ENCODE results near the gene SELENOI. TPM values are rescaled to one million over a fixed set of nuclear protein-coding genes. Genes with fewer than 3 reads are reported as not detected.
A peak's percentile ranks its signal among the peaks of the same experiment; 100 is the strongest.
"Not testable (repeated sequence)": the region's sequence is repeated elsewhere in the genome, so short reads cannot be mapped to it uniquely, and the experiment has no call there.

The SELENOI gene
- total and polyA plus RNA-seq, 2 experiments from 2014 or later, result 8.4 to 67.8 TPM

DNA sequence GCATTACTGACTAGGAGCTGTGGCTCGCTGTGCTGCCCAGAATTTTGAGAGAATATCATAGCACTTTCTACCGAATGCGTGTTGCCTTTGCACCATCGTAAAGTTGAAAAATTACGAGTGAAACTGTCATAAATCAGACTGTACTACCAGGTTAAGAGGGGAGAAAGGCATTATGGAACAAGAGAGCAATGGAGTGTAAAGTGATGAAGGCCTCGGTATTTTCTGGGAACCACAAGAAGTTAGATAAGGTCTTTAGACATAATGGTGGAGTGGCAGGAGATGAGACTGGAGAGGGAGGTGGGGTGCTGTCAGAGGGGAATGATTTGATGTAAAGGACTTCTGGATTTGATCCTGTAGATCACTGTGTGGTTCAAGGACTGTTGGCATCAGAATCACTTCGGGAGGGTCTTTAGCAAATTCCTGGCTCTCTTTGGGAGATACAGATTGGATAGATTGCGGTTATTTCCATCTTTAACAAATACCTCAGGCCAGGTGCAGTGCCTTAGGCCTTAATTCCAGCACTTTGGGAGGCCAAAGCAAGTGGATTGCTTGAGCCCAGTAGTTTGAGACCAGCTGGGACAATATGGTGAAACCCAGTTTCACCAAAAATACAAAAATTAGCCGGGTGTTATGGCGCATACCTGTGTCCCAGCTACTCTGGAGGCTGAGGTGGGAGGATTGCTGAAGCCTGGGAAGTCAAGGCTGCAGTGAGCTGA is 5.6 kb downstream of the SELENOI start (continued):
- TF ChIP-seq, protein P1, sequence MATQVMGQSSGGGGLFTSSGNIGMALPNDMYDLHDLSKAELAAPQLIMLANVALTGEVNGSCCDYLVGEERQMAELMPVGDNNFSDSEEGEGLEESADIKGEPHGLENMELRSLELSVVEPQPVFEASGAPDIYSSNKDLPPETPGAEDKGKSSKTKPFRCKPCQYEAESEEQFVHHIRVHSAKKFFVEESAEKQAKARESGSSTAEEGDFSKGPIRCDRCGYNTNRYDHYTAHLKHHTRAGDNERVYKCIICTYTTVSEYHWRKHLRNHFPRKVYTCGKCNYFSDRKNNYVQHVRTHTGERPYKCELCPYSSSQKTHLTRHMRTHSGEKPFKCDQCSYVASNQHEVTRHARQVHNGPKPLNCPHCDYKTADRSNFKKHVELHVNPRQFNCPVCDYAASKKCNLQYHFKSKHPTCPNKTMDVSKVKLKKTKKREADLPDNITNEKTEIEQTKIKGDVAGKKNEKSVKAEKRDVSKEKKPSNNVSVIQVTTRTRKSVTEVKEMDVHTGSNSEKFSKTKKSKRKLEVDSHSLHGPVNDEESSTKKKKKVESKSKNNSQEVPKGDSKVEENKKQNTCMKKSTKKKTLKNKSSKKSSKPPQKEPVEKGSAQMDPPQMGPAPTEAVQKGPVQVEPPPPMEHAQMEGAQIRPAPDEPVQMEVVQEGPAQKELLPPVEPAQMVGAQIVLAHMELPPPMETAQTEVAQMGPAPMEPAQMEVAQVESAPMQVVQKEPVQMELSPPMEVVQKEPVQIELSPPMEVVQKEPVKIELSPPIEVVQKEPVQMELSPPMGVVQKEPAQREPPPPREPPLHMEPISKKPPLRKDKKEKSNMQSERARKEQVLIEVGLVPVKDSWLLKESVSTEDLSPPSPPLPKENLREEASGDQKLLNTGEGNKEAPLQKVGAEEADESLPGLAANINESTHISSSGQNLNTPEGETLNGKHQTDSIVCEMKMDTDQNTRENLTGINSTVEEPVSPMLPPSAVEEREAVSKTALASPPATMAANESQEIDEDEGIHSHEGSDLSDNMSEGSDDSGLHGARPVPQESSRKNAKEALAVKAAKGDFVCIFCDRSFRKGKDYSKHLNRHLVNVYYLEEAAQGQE (IDR thresholded peaks at IDR 0.05; ENCODE audit: unreplicated experiment), result no peak

DNA sequence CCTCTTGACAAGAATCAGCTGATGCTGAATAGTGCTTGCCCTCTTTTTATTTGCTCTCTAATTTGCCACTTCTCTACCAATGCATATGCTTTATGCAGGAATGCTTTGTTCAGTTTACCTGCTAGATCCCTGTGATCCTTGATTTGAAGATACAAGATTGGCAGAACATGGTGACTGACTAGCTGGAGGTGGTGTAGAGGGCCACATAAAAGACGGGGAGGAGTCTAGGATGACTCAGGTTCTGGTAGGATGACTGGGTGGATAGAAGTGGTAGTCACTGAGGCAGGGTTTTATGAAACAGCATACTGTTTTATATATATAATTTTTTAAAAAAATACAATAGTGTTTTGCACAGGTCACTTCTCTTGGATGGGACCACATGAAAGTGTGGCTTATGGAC is 6.9 kb downstream of the SELENOI start:
- no peak for TF ChIP-seq ZNF331 (CRISPR knock-in tag; IDR thresholded peaks at IDR 0.05; ENCODE audit: low read depth)
- TF ChIP-seq, protein P2, sequence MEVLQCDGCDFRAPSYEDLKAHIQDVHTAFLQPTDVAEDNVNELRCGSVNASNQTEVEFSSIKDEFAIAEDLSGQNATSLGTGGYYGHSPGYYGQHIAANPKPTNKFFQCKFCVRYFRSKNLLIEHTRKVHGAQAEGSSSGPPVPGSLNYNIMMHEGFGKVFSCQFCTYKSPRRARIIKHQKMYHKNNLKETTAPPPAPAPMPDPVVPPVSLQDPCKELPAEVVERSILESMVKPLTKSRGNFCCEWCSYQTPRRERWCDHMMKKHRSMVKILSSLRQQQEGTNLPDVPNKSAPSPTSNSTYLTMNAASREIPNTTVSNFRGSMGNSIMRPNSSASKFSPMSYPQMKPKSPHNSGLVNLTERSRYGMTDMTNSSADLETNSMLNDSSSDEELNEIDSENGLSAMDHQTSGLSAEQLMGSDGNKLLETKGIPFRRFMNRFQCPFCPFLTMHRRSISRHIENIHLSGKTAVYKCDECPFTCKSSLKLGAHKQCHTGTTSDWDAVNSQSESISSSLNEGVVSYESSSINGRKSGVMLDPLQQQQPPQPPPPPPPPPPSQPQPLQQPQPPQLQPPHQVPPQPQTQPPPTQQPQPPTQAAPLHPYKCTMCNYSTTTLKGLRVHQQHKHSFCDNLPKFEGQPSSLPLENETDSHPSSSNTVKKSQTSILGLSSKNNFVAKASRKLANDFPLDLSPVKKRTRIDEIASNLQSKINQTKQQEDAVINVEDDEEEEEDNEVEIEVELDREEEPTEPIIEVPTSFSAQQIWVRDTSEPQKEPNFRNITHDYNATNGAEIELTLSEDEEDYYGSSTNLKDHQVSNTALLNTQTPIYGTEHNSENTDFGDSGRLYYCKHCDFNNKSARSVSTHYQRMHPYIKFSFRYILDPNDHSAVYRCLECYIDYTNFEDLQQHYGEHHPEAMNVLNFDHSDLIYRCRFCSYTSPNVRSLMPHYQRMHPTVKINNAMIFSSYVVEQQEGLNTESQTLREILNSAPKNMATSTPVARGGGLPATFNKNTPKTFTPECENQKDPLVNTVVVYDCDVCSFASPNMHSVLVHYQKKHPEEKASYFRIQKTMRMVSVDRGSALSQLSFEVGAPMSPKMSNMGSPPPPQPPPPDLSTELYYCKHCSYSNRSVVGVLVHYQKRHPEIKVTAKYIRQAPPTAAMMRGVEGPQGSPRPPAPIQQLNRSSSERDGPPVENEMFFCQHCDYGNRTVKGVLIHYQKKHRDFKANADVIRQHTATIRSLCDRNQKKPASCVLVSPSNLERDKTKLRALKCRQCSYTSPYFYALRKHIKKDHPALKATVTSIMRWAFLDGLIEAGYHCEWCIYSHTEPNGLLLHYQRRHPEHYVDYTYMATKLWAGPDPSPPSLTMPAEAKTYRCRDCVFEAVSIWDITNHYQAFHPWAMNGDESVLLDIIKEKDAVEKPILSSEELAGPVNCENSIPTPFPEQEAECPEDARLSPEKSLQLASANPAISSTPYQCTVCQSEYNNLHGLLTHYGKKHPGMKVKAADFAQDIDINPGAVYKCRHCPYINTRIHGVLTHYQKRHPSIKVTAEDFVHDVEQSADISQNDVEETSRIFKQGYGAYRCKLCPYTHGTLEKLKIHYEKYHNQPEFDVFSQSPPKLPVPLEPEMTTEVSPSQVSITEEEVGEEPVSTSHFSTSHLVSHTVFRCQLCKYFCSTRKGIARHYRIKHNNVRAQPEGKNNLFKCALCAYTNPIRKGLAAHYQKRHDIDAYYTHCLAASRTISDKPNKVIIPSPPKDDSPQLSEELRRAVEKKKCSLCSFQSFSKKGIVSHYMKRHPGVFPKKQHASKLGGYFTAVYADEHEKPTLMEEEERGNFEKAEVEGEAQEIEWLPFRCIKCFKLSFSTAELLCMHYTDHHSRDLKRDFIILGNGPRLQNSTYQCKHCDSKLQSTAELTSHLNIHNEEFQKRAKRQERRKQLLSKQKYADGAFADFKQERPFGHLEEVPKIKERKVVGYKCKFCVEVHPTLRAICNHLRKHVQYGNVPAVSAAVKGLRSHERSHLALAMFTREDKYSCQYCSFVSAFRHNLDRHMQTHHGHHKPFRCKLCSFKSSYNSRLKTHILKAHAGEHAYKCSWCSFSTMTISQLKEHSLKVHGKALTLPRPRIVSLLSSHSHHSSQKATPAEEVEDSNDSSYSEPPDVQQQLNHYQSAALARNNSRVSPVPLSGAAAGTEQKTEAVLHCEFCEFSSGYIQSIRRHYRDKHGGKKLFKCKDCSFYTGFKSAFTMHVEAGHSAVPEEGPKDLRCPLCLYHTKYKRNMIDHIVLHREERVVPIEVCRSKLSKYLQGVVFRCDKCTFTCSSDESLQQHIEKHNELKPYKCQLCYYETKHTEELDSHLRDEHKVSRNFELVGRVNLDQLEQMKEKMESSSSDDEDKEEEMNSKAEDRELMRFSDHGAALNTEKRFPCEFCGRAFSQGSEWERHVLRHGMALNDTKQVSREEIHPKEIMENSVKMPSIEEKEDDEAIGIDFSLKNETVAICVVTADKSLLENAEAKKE (CRISPR knock-in tag; IDR thresholded peaks at IDR 0.05), result no peak
- TF ChIP-seq CREB1 (CRISPR knock-in tag; IDR thresholded peaks at IDR 0.05; ENCODE audit: low read depth), result no peak
- Mint-ChIP-seq H3K9me3 (no peaks in the 10 kb centered on the region), H3K36me3 (ENCODE audit: low read depth) (peaks cover 12% of the 10 kb centered on the region), H3K4me1 (peaks cover 26% of the 10 kb centered on the region), H3K27me3 (ENCODE audit: insufficient read depth, low read depth, poor library complexity) (peaks cover 3% of the 10 kb centered on the region), H3K27ac (peak overlapping the region; percentile 57; the same call in 1 of the 2 replicates), H3K4me3 (no peak overlapping the region)
- peaks cover 100% of the 10 kb centered on the region for H3K79me2 ChIP-seq (replicated peaks; ENCODE audit: insufficient read depth)
- peaks cover 24% of the 10 kb centered on the region for H4K20me1 ChIP-seq (replicated peaks; ENCODE audit: insufficient read depth)
- no peaks in the 10 kb centered on the region for H3K27me3 ChIP-seq (ENCODE audit: insufficient read depth)
- ATAC-seq (no peak; the same call in 2 of the 3 replicates), DNase-seq (ENCODE audit: low spot score) (no peak)
- no peaks in the 10 kb centered on the region for H3F3A ChIP-seq (replicated peaks; ENCODE audit: low read depth)
- H3K4me3 ChIP-seq, result no peak overlapping the region
- H3K4me1 ChIP-seq (ENCODE audit: insufficient read depth), result peaks cover 14% of the 10 kb centered on the region; the same call in 1 of the 2 replicates
- no peak overlapping the region for H3K4me2 ChIP-seq
- no peak overlapping the region for H2AFZ ChIP-seq
- H3K27ac ChIP-seq (ENCODE audit: low read depth), result no peak overlapping the region
- no peaks in the 10 kb centered on the region for H3K36me3 ChIP-seq (ENCODE audit: insufficient read depth)
- H3K9me2 ChIP-seq (ENCODE audit: insufficient read depth), result no peaks in the 10 kb centered on the region

DNA sequence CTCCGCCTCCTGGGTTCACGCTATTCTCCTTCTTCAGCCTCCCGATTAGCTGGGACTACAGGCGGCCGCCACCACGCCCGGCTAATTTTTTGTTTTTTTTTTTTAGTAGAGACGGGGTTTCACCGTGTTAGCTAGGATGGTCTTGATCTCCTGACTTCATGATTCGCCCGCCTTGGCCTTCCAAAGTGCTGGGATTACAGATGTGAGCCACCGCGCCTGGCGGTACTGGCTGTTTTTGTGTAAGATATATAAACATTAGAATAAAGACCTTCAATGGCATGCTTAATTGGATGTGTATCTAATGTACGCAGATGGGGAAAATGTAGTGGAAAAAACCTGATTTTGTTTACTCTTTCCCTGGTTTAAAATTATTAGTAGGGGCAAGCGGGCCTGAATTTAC is 8.5 kb downstream of the SELENOI start:
- Histone ChIP-seq H4K20me1 (replicated peaks; ENCODE audit: insufficient read depth) (peaks cover 40% of the 10 kb centered on the region), H3K4me2 (0 out of 2 replicates have a peak overlapping the region, but pooled peaks have one; percentile 17), H3K79me2 (replicated peaks; ENCODE audit: insufficient read depth) (peaks cover 100% of the 10 kb centered on the region)
- not testable (repeated sequence) for H3K9me2 ChIP-seq (ENCODE audit: insufficient read depth); H3K27ac Mint-ChIP-seq; H3K27ac ChIP-seq (ENCODE audit: low read depth); H3F3A ChIP-seq (replicated peaks; ENCODE audit: low read depth); H3K4me3 Mint-ChIP-seq; H3K27me3 ChIP-seq (ENCODE audit: insufficient read depth); ATAC-seq; H3K4me3 ChIP-seq; H3K27me3 Mint-ChIP-seq (ENCODE audit: insufficient read depth, low read depth, poor library complexity); DNase-seq (ENCODE audit: low spot score); H3K36me3 ChIP-seq (ENCODE audit: insufficient read depth); H3K9me3 Mint-ChIP-seq; H3K4me1 ChIP-seq (ENCODE audit: insufficient read depth); H2AFZ ChIP-seq
- Mint-ChIP-seq H3K4me1 (peaks cover 23% of the 10 kb centered on the region), H3K36me3 (ENCODE audit: low read depth) (peaks cover 12% of the 10 kb centered on the region)
